ENCODE data around the gene IRAK1.
A peak's percentile ranks its signal among the peaks of the same experiment; 100 is the strongest.

The IRAK1 gene

DNA sequence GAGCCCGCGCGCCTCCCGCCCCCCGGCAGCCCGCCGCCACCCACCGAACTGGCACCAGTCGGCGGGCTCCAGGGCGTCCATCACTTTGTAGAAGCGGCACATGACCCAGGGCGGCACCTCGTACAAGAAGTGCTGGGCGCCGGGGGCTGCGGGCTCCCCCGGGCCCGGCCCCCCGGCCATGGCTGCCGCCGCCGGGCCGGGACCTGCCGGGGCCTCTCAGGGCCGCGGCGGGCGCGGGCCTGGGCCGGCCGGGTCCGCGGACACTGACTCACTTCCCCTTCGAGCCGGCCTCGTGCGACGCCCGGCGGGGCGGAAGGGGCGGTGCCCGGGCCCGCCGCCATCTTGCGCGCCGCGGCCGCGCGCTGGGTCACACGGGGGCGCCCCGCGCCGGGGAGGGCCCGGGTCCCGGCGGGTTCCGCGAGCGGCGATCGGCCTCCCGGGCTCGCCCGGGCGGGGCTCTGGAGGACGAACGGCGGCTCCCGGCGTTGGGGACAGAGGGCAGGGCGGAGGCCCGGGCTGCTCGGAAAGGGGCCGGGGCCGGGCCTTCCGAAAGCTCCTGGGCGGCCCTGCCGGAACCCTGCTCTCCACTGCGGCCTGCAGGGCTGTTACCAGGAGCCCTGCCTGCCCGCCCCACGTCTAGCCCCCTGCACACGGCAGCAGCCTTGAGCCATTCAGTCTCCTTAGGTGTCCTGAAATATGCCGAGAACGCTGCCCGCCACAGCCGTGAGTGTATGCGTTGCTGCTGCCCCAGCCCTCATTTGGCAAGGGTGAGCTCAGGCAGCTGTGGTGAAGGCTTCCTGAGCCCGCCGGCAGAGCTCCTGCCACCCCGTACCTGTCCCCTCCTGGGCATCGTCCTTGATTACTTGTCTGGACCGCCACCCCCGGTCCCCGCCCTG lies at the start of gene IRAK1:
TSS of gene IRAK1 (minus strand) at position 270 of the 896 bp plus-strand sequence. CDS start at position 180, 90 bp downstream.
- peak in 1 of 2 experiments; percentile 56 for DNase-seq

DNA sequence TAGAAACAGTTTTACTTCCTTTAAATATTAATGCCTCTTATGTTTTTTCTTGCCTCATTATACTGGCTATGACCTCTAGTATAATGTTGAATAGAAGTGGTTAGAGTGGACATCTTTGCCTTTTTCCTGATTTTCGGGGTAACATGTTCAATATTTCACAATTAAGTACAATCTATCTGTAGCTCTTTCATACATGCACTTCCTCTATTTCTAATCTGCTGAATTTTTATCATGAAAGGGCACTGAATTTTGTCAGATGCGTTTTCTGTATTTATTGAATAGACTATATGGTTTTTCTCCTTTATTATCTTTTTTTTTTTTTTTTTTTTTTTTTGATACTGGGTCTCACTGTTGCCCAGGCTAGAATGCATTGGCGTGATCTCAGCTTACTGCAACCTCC lies 48.9 kb upstream of the IRAK1 start:
- DNase-seq: no peak

DNA sequence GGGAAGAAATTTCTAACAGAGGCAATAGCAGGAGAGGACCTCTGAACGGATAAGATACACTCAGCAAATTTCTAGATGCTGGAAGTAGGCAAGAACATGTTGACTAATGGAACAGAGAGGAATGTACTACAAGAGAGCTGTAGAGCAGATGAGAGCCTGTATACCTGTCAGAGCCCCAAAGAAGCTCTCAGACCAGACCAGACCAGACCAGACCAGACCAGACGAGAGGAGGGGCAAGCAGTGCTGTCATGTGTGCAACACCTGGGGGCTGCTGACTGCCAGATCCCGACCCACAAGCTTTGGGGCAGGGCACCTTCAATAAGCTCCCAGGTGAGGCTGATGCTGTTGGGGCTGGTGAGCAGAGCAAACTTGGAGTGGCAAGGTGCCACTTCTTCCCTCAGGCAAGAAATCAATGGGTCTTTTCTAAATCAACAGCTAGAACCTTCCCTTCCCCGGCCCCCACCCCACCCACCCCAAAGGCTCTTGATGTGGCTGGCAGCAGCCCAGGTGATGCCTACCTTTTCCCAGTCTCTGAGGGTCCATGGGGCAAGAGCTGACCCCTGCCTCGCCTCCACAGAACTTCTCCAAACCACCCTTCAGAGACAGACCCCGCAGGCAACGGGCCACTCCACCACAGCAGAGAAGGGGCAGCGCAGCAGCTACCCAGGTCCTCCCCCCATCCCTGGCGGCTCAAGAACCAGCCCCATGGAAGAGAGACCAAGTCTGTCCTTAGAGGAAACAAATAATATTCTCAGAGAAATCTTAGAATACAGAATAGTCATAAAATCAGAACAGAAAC lies 45.1 kb upstream of the IRAK1 start:
- DNase-seq: no peak

DNA sequence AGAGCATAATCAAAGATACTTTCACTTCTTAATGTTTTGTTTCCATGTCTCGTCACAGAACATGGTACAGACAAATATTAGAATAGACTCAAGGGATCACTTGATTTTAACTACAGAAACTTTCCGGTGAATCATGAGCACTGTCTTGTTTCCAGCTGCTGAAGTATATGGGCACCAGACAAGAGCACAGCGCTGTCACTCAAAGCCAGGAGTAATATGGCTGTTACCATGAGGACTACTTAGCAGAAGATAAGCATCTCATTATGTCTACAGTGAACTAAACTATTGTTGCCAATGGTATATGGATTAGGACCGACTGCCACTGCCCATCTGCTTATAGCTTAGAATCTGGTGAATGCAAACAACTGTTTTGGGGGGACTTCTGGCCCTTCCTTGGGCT lies 43.5 kb upstream of the IRAK1 start:
- peak in 1 of 2 experiments; percentile 79 for DNase-seq

DNA sequence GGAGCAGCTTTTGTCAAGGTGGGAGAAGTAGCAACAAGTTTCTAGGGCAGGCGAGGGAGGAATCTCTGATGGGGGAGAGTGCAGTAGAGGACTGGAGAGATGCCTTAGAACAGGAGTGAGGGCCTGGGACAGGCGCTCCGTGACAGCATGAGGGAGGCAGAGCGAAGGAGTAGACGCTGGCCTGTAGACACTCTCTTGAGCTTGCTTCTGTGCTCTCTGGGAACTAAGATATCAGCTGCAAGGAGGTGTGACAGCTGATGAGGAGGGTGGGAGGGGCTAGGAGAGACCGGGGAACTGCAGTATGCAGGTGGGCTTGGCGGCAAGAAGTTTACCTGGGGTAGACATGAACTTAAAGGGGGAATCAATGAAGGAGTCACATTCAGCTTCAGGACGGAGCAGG lies 42.1 kb upstream of the IRAK1 start:
- DNase-seq: no peak

DNA sequence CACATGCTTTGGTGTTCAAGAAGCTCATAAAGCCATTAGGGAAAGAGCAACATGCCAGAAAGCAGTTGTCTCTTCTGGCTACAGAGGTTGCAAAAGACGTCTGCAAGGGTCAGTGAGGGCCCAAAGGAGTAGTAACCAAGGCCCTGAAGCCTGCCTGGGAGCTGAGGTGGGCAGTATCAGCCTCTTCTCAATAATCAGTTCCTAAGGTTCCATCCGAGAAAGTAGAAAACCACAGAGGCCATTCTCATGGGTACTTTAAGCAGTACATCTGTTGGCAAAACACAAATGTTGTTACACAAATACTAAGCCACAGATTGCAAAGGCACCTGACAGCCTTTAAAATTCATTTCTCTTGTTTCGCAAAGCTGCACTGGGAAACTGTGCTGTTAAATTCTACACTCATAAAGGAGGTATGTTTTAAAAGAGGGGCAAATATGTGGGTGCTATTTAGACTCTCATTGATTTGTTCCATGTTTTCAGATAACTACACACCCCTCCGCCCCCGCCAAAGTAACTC lies 40.1 kb upstream of the IRAK1 start:
- DNase-seq: no peak

DNA sequence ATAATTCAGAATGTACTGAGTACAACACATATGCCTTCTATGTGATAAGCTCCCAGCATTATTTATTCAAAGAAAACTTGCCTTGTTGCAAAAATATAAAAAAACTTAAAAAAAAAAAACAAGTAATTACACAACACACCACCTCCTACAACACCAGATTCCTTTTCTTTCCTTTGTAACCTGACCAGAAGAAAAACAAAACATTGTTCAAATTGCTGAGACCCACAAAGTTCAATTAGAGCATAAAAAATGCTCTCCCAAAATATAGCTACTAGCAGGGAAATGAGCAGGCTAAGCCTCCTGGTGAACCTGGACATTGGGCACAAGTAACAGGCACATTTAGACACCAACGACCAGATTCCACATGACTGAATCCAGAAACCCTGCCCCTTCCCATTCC lies 39.5 kb upstream of the IRAK1 start:
- no peak for DNase-seq

DNA sequence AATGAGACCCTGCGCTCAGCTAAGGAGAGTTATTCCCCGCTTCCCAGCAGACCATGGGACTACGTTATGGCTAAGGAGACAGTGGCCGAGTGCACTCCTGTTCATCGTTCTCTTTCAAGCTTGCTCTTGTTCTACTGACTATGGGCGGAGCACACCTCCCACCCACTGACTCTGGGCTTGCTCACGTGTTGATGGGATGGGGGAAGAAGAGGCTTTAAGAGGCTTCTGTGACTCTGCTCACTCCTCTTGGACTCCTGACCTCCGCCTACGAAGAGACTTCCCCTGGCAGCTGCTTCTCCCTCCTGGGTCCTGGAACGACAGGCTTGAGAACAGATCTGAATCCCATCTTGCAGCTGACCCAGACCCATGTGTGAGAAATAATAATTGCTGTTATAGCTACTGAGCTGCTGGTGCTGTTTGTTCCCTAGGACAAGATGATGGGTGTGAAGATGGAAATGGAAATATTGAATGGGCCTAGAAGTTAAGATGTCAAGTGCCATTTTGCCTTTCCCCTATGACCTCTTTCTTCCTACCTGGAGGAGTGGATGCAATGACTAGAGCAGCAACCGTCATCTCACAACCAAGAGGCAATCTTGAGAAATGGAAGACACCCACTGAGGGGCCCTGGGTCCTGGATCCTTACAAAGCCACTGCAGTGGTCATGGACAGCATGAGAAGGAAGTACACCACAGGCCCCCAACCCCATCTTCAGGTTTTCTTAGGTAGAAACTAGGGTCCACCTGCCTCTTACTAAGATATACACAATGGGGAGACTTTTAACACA lies 38.7 kb upstream of the IRAK1 start:
- no peak for DNase-seq

DNA sequence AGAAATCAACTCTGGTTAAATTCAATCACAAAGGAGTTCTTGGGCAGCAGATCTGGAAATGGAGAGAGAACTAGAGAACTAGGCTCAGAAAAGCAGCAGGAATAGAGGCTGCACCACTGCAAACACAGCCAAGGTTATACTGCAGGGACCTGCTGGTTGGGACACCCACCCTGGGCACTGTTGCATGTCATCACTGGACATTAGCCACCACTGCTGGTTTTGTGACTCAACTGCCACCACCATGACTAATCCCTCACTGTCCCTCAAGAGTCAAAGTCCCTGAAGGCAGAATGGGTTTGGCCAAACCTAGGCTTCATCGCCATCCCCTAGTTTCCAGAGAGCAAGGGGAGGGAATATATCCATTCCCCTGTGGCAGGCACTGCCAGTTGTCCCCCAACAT lies 38.1 kb upstream of the IRAK1 start:
- no peak for DNase-seq

DNA sequence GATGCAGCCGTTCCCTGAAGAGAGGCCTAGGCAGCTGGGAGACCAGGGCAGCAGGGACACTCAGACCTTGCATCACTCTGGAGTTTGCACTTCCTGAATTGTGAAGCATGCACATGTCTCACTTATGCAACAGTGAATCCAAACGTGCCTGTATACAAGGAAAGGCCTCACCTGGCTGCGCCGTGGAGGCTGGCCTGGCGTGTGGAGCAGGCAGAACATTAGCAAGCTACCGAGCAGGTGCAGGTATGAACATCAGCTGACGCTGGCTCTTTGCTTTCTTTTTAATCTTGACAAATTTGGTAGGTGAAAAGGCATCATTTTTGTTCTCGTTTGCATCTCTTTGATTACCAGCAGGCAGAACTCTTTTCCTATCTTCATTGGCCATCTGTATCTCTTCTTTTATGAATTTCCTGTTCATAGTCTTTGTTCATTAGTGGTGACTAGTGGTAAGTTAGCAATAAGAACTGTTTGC lies 37.1 kb upstream of the IRAK1 start:
- DNase-seq: no peak

DNA sequence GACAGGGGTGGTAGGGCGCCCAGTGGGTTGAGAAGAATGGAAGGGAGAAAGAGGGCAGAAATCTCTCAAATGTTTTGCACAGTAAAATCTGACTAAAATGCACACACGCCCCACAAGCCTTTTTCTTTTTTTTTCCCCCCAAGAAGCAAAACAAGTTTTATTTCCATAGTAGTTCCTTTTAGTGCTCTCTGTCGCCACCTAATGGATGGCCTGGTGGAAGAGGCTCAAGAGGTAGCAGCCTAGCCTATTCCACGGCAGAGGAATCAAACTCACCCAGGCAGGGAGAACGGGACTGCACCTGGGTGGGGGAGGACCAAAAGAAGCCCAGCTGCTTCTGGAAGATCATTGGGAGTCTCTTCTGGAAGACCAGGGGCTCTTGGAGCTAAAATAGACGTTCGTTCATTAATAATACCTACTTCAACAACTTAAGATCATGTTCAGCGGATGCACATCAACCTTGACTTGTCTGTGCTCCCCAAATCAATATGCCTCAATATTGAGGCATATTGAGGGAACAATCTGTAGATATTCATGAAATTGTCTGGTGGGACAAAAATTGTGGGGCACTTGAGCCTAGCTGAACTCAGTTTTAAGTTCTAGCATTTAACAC lies 31.6 kb upstream of the IRAK1 start:
- peak in 1 of 2 experiments; percentile 38 for DNase-seq

DNA sequence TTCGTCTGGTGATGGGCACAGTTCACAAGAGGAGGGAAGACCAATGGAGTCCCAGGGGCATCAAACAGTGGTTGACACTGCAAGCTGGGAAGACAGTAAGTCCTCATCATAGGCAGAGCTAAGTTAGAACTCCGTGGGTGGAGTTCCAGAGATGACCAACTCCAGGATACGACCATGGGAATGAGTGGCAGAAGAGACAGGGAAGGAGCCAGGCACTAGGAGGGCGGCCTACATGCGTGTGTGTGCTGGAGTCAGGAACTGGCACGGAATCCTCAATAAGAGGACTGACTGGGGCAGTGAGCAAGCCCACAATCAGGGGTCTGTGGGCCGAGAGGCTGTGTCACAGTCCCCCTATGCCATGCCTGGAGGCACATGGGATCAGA lies 30.4 kb upstream of the IRAK1 start:
- no peak for DNase-seq

DNA sequence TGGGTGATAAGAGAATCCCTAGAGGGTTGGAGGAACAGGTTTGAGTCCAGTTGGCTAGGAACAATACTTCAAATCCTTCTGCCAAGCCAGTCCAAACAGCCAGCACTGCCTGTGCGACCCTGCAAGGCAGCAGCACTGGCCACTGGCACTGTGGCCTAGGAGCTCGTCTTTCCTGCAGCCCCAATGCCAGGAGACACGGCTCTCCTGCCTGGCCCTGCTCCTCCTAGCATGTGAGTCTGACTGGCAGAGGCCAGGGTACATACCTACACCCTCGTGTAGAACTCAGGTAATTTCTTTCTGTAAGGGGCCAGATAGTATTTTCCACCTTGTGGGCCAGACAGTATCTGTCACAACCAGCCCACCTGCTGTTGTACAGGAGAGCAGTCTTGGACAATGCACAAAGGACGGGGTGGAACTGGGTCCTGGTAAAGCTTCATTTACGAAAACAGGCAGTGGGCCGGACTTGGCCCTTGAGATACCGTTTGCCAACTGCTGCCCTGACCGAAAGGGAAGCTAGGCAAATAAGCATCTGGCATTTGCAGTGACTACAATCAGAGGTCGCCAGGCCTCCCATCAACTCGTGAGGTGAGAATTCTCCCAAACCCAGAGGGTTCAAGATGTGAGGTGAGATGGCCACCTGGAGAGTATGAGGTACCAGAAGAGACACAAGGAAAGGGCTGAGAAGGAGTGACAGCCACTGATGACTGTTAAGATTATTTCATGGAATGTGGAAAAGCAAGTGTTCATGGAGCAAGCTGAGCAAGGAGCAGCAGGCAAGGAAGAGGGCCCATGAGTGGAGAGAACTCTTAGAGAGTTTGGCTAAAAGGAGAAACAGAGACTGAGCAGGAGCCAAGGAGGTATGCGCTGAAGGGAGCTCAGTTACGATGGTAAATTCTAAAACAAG lies 29.8 kb upstream of the IRAK1 start:
- DNase-seq: no peak

DNA sequence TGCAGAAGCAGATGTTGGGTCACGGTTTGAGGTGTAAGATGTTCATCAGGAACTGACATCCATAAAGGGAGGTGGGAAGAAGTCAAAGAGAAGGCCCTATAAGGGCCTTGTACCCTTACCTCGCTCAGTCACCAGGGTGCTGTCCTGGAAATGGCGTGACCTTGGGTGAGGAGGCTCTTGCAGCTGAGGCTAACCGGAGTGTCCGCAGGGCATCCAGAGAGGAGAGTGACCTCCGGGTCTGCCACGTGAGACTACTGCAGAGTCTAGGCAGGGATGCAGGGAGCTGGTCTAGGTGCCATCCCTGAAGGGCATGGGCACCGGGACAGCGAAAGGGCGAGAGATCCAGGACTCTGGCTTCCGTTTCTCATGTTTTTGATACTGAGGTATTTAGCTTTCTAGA lies 28.7 kb upstream of the IRAK1 start:
- DNase-seq: no peak

DNA sequence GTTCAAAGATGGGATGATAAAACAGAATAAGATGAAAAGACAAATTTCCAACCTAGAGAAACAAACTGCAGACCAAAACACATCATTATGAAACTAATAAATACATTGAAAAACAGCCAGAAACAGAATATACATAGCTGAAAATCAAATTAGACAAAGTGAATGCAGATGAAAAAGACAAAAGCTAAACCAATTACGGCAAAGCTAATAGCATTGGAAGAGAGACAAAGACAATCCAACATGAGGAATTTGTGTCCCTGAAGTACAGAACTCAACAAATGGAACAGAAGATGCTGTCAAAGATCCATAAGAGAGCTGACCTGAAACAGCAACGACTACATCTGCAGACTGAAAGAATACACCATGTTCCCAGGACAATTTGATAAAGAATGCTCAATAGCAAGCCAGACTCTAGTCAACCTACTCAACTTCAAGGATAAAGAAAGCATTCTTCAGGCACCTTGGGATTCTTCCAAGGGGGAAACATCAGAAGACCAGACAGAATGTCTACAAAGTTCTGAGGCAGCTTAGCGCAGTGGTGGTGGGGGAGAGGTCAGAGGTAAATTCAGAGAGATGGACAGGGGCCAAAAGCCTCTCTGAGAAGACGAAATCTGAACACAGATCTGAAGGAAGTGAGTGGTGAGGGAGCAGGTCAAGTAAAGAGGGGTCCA lies 27.4 kb upstream of the IRAK1 start:
- no peak for DNase-seq

DNA sequence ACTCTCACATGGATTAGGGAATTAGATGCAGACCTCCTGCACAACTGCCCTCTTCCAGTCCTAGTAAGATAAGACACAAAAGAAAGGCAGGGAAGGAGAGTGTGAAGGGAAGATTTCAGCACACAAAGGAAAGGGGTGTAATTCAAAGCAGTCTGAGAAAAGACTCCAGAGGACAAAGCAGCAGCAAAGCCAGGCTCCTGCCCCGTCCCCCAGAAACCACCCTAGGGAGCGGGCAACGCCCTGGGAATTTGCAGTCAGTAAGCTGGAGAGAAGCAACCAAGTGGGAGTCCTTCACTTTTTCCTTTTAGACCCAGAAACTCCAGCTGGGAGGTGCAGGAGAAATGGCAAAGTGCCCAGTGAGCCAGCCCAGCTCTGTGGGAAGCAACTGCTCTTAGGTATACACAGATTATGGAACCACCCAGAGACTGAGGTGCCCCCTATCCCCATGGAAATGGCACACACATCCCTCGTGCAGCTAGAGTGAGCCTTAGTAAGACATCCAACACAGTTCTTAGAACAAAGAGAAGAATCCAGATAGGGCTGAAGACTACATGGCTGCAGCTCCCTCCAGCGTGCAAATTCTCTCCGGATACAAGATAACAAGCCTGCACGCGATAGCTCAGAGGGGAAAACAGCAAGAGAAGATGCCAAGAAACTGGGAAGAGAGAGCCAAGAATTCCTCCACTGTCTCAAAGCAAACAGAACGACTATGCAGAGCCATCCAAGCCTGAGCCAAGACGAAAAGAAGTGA lies 26.5 kb upstream of the IRAK1 start:
- no peak for DNase-seq

DNA sequence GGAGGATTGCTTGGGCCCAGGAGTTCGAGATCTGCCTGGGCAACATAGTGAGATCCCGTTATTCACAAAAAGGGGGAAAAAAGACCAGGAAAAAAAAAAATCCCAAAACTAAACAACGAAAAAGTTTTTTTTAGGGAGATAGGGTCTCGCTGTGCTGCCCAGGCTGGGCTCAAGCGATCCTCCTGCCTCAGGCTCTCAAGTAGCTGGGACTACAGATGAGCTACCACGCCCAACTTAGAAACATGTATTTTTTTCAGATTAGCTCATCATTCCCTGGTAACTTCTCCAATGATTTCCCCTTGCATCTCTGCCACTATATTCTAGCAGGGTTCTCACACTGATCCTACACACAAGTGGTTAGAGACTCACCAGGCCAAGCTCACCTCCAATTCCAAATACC lies 24.4 kb upstream of the IRAK1 start:
- DNase-seq: no peak

DNA sequence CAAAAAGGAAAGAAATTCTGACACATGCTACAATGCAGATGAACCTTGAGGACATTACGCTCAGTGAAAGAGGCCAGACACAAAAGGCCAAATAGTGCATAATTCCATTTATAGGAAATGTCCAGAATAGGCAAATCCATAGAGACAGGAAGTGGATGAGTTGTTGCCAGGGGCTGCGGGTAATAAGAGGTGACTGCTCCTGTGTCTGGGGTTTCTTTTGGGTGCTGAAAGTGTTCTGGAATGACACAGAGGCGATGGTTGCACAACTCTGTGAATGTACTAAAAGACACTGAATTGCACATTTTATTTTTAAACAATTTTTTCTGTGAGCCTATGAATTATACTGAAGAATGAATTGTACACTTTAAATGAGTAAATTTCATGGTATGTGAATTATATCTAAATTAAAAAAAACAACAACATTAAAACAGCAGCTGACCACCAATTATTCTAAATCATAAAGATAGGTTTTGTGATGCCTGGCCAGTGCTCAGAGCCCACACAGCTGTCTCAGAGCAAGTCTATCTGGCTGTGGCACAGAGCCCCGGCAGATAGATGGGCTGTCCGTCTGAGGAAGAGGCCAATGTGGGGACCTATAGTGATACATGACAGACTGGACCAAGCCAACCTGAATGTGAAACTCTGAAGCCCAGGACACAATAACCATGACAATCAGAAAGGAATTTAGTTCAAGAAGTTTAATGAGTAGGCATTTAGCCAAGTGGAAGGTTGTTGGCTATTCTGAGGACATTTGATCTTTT lies 23.5 kb upstream of the IRAK1 start:
- DNase-seq: no peak

DNA sequence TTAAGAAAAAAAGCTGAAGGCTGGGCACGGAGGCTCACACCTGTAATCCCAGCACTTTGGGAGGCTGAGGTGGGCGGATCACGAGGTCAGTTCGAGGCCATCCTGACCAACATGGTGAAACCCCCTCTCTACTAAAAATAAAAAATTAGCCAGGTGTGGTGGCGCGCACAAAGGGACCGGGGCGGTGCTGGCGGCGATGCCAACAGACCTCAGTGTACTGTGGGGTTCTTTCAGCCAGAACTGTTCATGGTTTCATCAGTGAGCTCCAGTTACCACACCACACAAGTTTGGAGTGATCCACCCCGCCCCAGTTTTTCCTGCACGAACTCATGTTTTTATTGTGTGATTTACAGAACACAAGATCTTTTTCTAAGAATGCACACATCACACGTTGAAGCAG lies 21.2 kb upstream of the IRAK1 start:
- DNase-seq: no peak
